Measurements from ENCODE around the gene EXPH5. TPM values are rescaled to one million over a fixed set of nuclear protein-coding genes. Genes with fewer than 3 reads are reported as not detected.

The EXPH5 gene
- total and polyA plus RNA-seq, 9 of the 15 experiments (the other 6 are each of a cell fraction or from before 2014, with no cell fraction given): 1.3 to 8.5 (median 4.8) TPM

- TF ChIP-seq NKRF (IDR thresholded peaks at IDR 0.05; ENCODE audit: borderline replicate concordance) (no peak), THRA (IDR thresholded peaks at IDR 0.05) (no peak), ZNF253 (CRISPR knock-in tag; conservative IDR thresholded peaks at IDR 0.05) (0 out of 2 replicates have a peak, but pooled peaks have one; percentile 37), CSDE1 (IDR thresholded peaks at IDR 0.05) (no peak), MLX (CRISPR knock-in tag; conservative IDR thresholded peaks at IDR 0.05) (peak in 1 of 2 experiments; percentile 76; a peak in 1 of 4 replicates), SREBF1 (IDR thresholded peaks at IDR 0.05; ENCODE audit: borderline replicate concordance, low read depth, low read length) (no peak), GABPA (tag; conservative IDR thresholded peaks at IDR 0.05; ENCODE audit: low read depth) (no peak), USF1 (CRISPR knock-in tag; IDR thresholded peaks at IDR 0.05) (peak; percentile 50), ZBTB49 (CRISPR knock-in tag; IDR thresholded peaks at IDR 0.05; ENCODE audit: borderline replicate concordance) (peak; percentile 87), PHF20 (IDR thresholded peaks at IDR 0.05; ENCODE audit: partially characterized antibody) (no peak), SREBF2 (CRISPR knock-in tag; IDR thresholded peaks at IDR 0.05) (no peak), HNRNPUL1 (IDR thresholded peaks at IDR 0.05; ENCODE audit: low read length) (no peak), ZNF184 (CRISPR knock-in tag; IDR thresholded peaks at IDR 0.05) (no peak), FIP1L1 (IDR thresholded peaks at IDR 0.05; ENCODE audit: low read depth, low read length, poor library complexity, severe bottlenecking) (no peak), RHOXF2B (CRISPR knock-in tag; conservative IDR thresholded peaks at IDR 0.05) (no peak), ZNF507 (tag; conservative IDR thresholded peaks at IDR 0.05) (no peak), CBFA2T3 (IDR thresholded peaks at IDR 0.05) (no peak), ZNF140 (CRISPR knock-in tag; IDR thresholded peaks at IDR 0.05) (no peak), FOXP1 (CRISPR knock-in tag; IDR thresholded peaks at IDR 0.05) (peak; percentile 99), C11orf30 (IDR thresholded peaks at IDR 0.05; ENCODE audit: low read depth) (no peak), PCBP1 (IDR thresholded peaks at IDR 0.05; ENCODE audit: low read depth, low read length, poor library complexity, severe bottlenecking) (peak; percentile 92), SMAD4 (CRISPR knock-in tag; conservative IDR thresholded peaks at IDR 0.05) (no peak; the same call in none of the 2 replicates)
Measured at GRCh38 chr11:108498046-108498815, 95.3 kb downstream of the EXPH5 start, which contains the start of gene POGLUT3 (continued).
